MCF 10A (cell line): ENCODE results near the gene OR4L1. TPM values are rescaled to one million over a fixed set of nuclear protein-coding genes. Genes with fewer than 3 reads are reported as not detected.

Experiments
- BruUV-seq: library from RNA; stranded (reverse); fragments of 400-500 nt; replicated peaks from 2 replicates; lab custom pipeline; 2021; lab: Mats Ljungman, UMichigan
- CTCF ChIA-PET: fragments of 300-600 bp; sonication (Branson Sonifier 250); formaldehyde crosslinking; extraction: SDS; loops from one replicate; lab custom pipeline; 2021; ENCODE audit warnings: antibody characterized with exemption, inconsistent platforms; lab: Yijun Ruan, JAX
- POLR2A ChIA-PET: fragments of 300-600, 350-650 bp; sonication (Branson Sonifier 250); formaldehyde crosslinking; extraction: SDS; loops from one replicate; lab custom pipeline; 2020; ENCODE audit warnings: antibody characterized with exemption, inconsistent platforms; lab: Yijun Ruan, JAX
- DNase-seq: peaks from one replicate; pipeline ENCODE4 v3.0.0-alpha.2; 2018; ENCODE audit not compliant: unreplicated experiment
- H3K27ac Mint-ChIP-seq: one replicate; pipeline ENCODE4 v1.8.0; 2022; ENCODE audit warnings: mild to moderate bottlenecking, low read depth, mixed read lengths; ENCODE audit not compliant: unreplicated experiment
- H3K27me3 Mint-ChIP-seq: one replicate; pipeline ENCODE4 v1.8.0; 2022; ENCODE audit warnings: mixed read lengths; ENCODE audit not compliant: insufficient read depth, unreplicated experiment
- H3K36me3 Mint-ChIP-seq: one replicate; pipeline ENCODE4 v1.8.0; 2022; ENCODE audit warnings: mild to moderate bottlenecking, moderate library complexity, mixed read lengths; ENCODE audit not compliant: insufficient read depth, unreplicated experiment
- H3K4me1 Mint-ChIP-seq: one replicate; pipeline ENCODE4 v1.8.0; 2022; ENCODE audit warnings: mixed read lengths; ENCODE audit not compliant: insufficient read depth, unreplicated experiment
- H3K4me3 Mint-ChIP-seq: one replicate; pipeline ENCODE4 v1.8.0; 2022; ENCODE audit warnings: mild to moderate bottlenecking, moderate library complexity, mixed read lengths; ENCODE audit not compliant: unreplicated experiment
- H3K9me3 Mint-ChIP-seq: one replicate; pipeline ENCODE4 v1.8.0; 2022; ENCODE audit warnings: mixed read lengths; ENCODE audit not compliant: unreplicated experiment
- intact Hi-C: fragments of 100-400 bp; cut with micrococcal nuclease; formaldehyde crosslinking; loops from 2 replicates; pipeline ENCODE4 v1.14.1; 2022
- total RNA-seq: library from RNA; stranded (reverse); gene quantifications from 2 replicates; pipeline ENCODE4 v1.2.3, GENCODE V29; 2022
- TF ChIP-seq, protein P1 (sequence below): fragments of 200-600 bp; IDR thresholded peaks from one replicate; pipeline ENCODE4 v1.8.0; 2022; ENCODE audit warnings: antibody characterized with exemption, mild to moderate bottlenecking; ENCODE audit not compliant: unreplicated experiment

Gene OR4L1
- total RNA-seq, 1 experiment from 2014 or later: not detected

DNA sequence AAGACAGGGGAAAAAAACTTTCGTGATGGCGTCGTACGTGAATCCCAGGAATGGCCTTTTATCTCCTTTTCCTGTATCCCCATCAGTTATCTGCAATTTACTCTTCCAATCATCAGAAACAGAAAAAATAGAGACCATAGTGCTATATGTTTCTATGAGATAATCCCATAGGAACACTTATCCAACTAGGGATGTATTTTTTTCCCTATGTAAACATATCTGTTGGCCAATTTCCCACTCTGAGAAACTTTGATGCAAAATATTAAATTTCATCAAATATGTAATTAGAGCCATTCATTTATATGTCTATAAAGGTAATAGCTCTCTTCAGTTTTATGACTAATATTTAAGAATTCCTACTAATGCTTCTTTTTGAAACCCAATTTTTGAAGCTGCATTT lies 23.9 kb upstream of the OR4L1 start, which contains the start of gene OR4K13:
TSS of gene OR4K13 (minus strand) at position 101 of the 400 bp plus-strand sequence. CDS start 1,280 bp downstream, outside the sequence.
- Mint-ChIP-seq H3K36me3 (no peaks in the 10 kb centered on the region), H3K4me3 (no peak within 1 kb of the TSS), H3K27ac (no peak within 1 kb of the TSS), H3K9me3 (no peaks in the 10 kb centered on the region), H3K4me1 (no peaks in the 10 kb centered on the region), H3K27me3 (peaks cover 39% of the 10 kb centered on the region)
- CTCF ChIA-PET: no interaction called here
- no peak for DNase-seq
- intact Hi-C loops: no loop called here
- no TSS peak for BruUV-seq
- POLR2A ChIA-PET: no interaction called here
- TF ChIP-seq, protein P1, sequence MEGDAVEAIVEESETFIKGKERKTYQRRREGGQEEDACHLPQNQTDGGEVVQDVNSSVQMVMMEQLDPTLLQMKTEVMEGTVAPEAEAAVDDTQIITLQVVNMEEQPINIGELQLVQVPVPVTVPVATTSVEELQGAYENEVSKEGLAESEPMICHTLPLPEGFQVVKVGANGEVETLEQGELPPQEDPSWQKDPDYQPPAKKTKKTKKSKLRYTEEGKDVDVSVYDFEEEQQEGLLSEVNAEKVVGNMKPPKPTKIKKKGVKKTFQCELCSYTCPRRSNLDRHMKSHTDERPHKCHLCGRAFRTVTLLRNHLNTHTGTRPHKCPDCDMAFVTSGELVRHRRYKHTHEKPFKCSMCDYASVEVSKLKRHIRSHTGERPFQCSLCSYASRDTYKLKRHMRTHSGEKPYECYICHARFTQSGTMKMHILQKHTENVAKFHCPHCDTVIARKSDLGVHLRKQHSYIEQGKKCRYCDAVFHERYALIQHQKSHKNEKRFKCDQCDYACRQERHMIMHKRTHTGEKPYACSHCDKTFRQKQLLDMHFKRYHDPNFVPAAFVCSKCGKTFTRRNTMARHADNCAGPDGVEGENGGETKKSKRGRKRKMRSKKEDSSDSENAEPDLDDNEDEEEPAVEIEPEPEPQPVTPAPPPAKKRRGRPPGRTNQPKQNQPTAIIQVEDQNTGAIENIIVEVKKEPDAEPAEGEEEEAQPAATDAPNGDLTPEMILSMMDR: no peak

DNA sequence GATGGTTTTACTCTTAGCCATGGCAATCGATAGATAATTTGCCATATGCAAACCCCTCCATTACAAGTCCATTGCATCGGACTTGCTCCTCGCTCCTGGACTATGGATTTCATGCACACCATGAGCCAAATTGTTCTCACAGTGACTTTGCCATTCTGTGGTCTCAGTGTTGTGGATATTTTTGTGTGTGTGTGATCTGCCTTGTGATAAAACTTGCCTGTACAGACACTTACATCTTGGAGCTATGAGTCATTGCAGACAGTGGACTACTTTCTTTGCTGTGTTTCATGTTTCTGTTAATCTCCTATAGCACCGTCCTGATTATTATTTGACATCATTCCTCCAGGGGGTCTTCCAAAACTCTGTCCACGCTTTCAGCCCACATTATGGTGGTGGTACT lies 15.6 kb upstream of the OR4L1 start:
- ChIA-PET CTCF (no interaction called here), POLR2A (no interaction called here)
- BruUV-seq: no TSS peak
- Mint-ChIP-seq H3K4me3 (no peak overlapping the region), H3K27ac (no peak overlapping the region), H3K27me3 (peaks cover 53% of the 10 kb centered on the region), H3K9me3 (no peaks in the 10 kb centered on the region), H3K4me1 (no peaks in the 10 kb centered on the region), H3K36me3 (no peaks in the 10 kb centered on the region)
- no peak for DNase-seq
- TF ChIP-seq, protein P1: no peak
- intact Hi-C loops: no loop called here

DNA sequence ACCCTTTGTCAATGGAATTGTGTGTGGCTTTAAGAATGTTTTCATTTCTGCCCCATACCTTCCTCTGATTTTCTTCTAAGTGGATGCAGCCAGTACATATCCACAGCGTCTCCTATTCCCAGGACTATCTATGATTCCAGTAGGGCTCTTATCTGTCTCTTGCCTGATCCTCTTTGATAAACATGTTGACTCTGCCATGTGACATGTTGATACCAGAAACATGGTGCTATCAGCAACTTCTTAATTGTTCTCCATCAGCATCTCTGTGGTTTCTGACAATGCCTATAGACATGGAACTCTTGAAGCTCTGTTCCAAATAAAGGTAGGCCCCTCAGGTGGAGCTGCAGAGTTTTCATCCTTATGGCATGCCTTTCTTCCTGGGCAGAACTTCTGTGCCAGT lies 11.6 kb upstream of the OR4L1 start:
- Mint-ChIP-seq H3K36me3 (no peaks in the 10 kb centered on the region), H3K9me3 (no peaks in the 10 kb centered on the region), H3K4me1 (no peaks in the 10 kb centered on the region), H3K27me3 (peaks cover 81% of the 10 kb centered on the region), H3K4me3 (no peak overlapping the region), H3K27ac (no peak overlapping the region)
- TF ChIP-seq, protein P1: no peak
- BruUV-seq: no TSS peak
- ChIA-PET POLR2A (interaction anchor here (0.7 kb wide), 1 partner anchor 9 kb away, joined by 3 read pairs; no protein-coding TSS in a partner anchor), CTCF (no interaction called here)
- no peak for DNase-seq
- intact Hi-C loops: no loop called here

DNA sequence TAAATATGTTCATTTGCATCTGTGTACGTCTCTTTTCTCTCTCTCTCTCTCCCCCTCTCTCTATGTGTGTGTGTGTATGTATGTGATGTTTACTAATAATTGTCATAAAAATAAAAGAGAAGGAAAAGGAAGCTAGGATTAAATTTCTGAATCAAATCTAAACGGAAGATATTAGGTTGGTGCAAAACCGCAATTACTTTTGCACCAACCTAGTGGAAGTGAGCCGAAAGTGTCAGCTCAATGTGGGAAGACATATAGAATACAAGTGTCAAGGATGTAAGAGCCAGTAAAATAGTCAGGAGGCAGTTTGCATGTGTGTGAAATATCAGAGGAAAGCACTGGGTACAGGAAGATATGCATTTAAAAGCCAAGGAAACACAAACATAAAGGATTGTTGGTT lies 32.2 kb downstream of the OR4L1 start:
- no peaks in the 10 kb centered on the region for H3K9me3 Mint-ChIP-seq
- TF ChIP-seq, protein P1: no peak

More for the DNA sequence above, 32.2 kb downstream of the OR4L1 start:
- BruUV-seq: no TSS peak
- ChIA-PET CTCF (interaction anchor here (0.6 kb wide), 1 partner anchor 21 kb away, joined by 6 read pairs; no protein-coding TSS in a partner anchor), POLR2A (no interaction called here)
- H3K36me3 Mint-ChIP-seq: no peaks in the 10 kb centered on the region
- no peak for DNase-seq
- H3K4me3 Mint-ChIP-seq: no peak overlapping the region
- H3K27me3 Mint-ChIP-seq: peaks cover 45% of the 10 kb centered on the region
- H3K27ac Mint-ChIP-seq: no peak overlapping the region
- intact Hi-C loops: no loop called here
- H3K4me1 Mint-ChIP-seq: no peaks in the 10 kb centered on the region
